Measurements from ENCODE around the gene ZNF648.

DNA sequence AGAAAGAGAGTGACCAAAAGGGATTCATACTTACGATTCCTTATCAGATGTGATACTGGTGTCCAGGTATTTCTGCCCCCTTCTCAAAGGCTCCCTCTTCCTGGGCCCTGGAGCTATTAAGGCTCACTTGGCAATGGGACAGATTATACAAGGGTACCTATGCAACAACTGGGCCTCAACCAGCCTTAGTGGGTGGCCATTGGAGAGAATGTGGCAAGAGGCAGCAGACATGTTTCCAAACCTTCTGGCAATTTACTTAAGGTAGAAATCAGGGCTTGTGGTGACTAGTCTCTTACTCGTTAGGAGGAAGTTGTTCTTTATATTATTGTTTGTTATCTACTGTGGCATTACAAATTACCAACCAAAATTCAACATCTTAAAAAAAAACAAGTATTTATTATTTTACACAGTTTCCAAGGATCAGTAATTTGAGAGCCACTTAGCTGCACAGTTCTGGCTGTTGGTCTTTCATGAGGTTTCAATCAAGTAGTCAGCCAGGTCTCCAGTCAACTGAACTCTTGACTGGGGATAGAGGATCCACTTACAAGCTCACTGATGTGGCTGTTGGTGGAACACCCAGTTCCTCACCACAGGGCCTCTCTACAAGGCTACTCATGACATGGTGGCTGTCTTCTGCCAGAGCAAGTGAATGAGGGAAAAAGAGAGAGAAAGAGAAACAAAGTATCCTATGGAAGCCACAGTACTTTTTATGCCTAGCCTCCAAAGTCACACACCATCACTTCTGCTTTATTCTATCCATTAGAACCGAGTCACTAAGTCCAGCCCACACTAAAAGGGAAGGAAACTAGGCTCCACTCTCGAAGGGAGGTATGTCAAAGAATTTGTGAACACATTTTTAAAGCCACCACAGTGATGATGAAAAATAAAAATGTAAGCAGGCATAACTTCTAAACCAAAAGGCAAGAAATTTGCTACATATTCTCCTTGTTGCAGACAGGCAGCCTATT, 10.7 kb downstream of the ZNF648 start:
- TF ChIP-seq POLR2AphosphoS5 (IDR thresholded peaks at IDR 0.05; ENCODE audit: low read depth, low read length) = no peak
- no peak for TF ChIP-seq TAF1 (IDR thresholded peaks at IDR 0.05; ENCODE audit: borderline replicate concordance, insufficient read depth, low read length)
- TF ChIP-seq SIN3A (IDR thresholded peaks at IDR 0.05; ENCODE audit: borderline replicate concordance, insufficient read depth, low read length) = no peak
- TF ChIP-seq, protein P1, sequence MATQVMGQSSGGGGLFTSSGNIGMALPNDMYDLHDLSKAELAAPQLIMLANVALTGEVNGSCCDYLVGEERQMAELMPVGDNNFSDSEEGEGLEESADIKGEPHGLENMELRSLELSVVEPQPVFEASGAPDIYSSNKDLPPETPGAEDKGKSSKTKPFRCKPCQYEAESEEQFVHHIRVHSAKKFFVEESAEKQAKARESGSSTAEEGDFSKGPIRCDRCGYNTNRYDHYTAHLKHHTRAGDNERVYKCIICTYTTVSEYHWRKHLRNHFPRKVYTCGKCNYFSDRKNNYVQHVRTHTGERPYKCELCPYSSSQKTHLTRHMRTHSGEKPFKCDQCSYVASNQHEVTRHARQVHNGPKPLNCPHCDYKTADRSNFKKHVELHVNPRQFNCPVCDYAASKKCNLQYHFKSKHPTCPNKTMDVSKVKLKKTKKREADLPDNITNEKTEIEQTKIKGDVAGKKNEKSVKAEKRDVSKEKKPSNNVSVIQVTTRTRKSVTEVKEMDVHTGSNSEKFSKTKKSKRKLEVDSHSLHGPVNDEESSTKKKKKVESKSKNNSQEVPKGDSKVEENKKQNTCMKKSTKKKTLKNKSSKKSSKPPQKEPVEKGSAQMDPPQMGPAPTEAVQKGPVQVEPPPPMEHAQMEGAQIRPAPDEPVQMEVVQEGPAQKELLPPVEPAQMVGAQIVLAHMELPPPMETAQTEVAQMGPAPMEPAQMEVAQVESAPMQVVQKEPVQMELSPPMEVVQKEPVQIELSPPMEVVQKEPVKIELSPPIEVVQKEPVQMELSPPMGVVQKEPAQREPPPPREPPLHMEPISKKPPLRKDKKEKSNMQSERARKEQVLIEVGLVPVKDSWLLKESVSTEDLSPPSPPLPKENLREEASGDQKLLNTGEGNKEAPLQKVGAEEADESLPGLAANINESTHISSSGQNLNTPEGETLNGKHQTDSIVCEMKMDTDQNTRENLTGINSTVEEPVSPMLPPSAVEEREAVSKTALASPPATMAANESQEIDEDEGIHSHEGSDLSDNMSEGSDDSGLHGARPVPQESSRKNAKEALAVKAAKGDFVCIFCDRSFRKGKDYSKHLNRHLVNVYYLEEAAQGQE (IDR thresholded peaks at IDR 0.05; ENCODE audit: insufficient read depth in 1 of 2, low read depth in 2 of 2, low read length in 2 of 2) = no peak

Measured in PFSK-1 (cell line).